NCI-H2081 treated with DMSO at 0.1 percent for 48 hours (cell line): ENCODE data around the gene APOBEC3B.
"Not testable (repeated sequence)": the region's sequence is repeated elsewhere in the genome, so short reads cannot be mapped to it uniquely, and the experiment has no call there.

Experiments used
- DNase-seq: peaks from one replicate; lab custom pipeline; 2025; lab: John Stamatoyannopoulos, UW

Gene APOBEC3B

GRCh38 chr22:38967451-38968450 lies 14.4 kb upstream of the APOBEC3B start:
- DNase-seq = no peak

GRCh38 chr22:38968801-38969200 lies 13.3 kb upstream of the APOBEC3B start:
- DNase-seq = no peak

- no peak for DNase-seq
Observed at GRCh38 chr22:38970551-38970950, 11.6 kb upstream of the APOBEC3B start.

- DNase-seq = no peak
Observed at GRCh38 chr22:38971202-38971601, 10.9 kb upstream of the APOBEC3B start.

GRCh38 chr22:38971791-38972190 lies 10.4 kb upstream of the APOBEC3B start:
- DNase-seq = no peak

GRCh38 chr22:38972558-38972957 lies 9.6 kb upstream of the APOBEC3B start:
- DNase-seq = no peak

- no peak for DNase-seq
Observed at GRCh38 chr22:38973289-38974169, 8.6 kb upstream of the APOBEC3B start.

GRCh38 chr22:38974170-38974825 lies 7.8 kb upstream of the APOBEC3B start:
- no peak for DNase-seq

- no peak for DNase-seq
Observed at GRCh38 chr22:38974826-38975175, 7.3 kb upstream of the APOBEC3B start.

- not testable (repeated sequence) for DNase-seq
Observed at GRCh38 chr22:38977289-38977688, 4.9 kb upstream of the APOBEC3B start.

GRCh38 chr22:38980587-38980986 lies 1.6 kb upstream of the APOBEC3B start:
- DNase-seq = not testable (repeated sequence)

- no peak for DNase-seq
Observed at GRCh38 chr22:38981005-38981991, 849 bp upstream of the APOBEC3B start.

- no peak for DNase-seq
Observed at GRCh38 chr22:38984224-38984623, 2.1 kb downstream of the APOBEC3B start.

GRCh38 chr22:38984784-38985757 lies 2.9 kb downstream of the APOBEC3B start:
- DNase-seq = not testable (repeated sequence)

GRCh38 chr22:38986629-38987028 lies 4.5 kb downstream of the APOBEC3B start:
- no peak for DNase-seq

- no peak for DNase-seq
Observed at GRCh38 chr22:38987171-38987895, 5.2 kb downstream of the APOBEC3B start.

- DNase-seq = no peak
Observed at GRCh38 chr22:38989466-38989865, 7.3 kb downstream of the APOBEC3B start.

- DNase-seq = not testable (repeated sequence)
Observed at GRCh38 chr22:38992871-38993371, 10.8 kb downstream of the APOBEC3B start.

- DNase-seq = no peak
Observed at GRCh38 chr22:38996105-38996504, 14.0 kb downstream of the APOBEC3B start.
